GM12878 (cell line): Measurements from ENCODE around the gene HIVEP2. TPM values are rescaled to one million over a fixed set of nuclear protein-coding genes. Genes with fewer than 3 reads are reported as not detected.

ENCODE experiments used
- BCL11A ChIP-seq: IDR thresholded peaks from 2 replicates; pipeline ENCODE4 v1.6.1; 2011; ENCODE audit warnings: low read depth, low read length
- BHLHE40 ChIP-seq, 2 experiments: fragments of 450-650 bp in 1 of 2; IDR thresholded peaks; 2 replicates each; pipeline ENCODE4 v1.6.1; 2011 to 2017; ENCODE audit warnings: low read depth in 2 of 2, borderline replicate concordance in 1 of 2, improper control_type of control experiment in 1 of 2, low read length in 1 of 2, mild to moderate bottlenecking in 1 of 2
- BRCA1 ChIP-seq: IDR thresholded peaks from 2 replicates; pipeline ENCODE4 v1.6.1; 2011; ENCODE audit warnings: low read depth, low read length, improper control_type of control experiment
- HDAC6 ChIP-seq: fragments of 200-600 bp; sonication (generic); IDR thresholded peaks from one replicate; pipeline ENCODE4 v1.8.0; 2017; ENCODE audit warnings: antibody characterized with exemption; ENCODE audit not compliant: unreplicated experiment
- IKZF1 ChIP-seq: fragments of 450-650 bp; conservative IDR thresholded peaks from 2 replicates; pipeline ENCODE4 v1.6.1; 2017; ENCODE audit warnings: antibody characterized with exemption, mild to moderate bottlenecking
- JUND ChIP-seq: IDR thresholded peaks from 2 replicates; pipeline ENCODE4 v1.6.1; 2012; ENCODE audit warnings: low read depth, mild to moderate bottlenecking, low read length, improper control_type of control experiment, moderate library complexity
- MEF2B ChIP-seq: fragments of 450-650 bp; IDR thresholded peaks from 2 replicates; pipeline ENCODE4 v1.6.1; 2018; ENCODE audit warnings: mild to moderate bottlenecking, moderate library complexity; ENCODE audit not compliant: partially characterized antibody, poor library complexity, severe bottlenecking
- MXI1 ChIP-seq: fragments of 150-350 bp; IDR thresholded peaks from 2 replicates; pipeline ENCODE4 v1.6.1; 2011; ENCODE audit warnings: low read depth, mild to moderate bottlenecking, inconsistent platforms, low read length, improper control_type of control experiment
- NFXL1 ChIP-seq: fragments of 450-650 bp; IDR thresholded peaks from 2 replicates; pipeline ENCODE4 v1.6.1; 2017; ENCODE audit warnings: antibody characterized with exemption, mild to moderate bottlenecking, borderline replicate concordance
- NFYA ChIP-seq: IDR thresholded peaks from 2 replicates; pipeline ENCODE4 v1.6.1; 2011; ENCODE audit warnings: low read depth, mild to moderate bottlenecking, low read length, improper control_type of control experiment, borderline replicate concordance
- NR2C1 ChIP-seq: fragments of 450-650 bp; IDR thresholded peaks from 2 replicates; pipeline ENCODE4 v1.6.1; 2017; ENCODE audit warnings: antibody characterized with exemption, mild to moderate bottlenecking, moderate library complexity
- NR2C2 ChIP-seq: IDR thresholded peaks from 2 replicates; pipeline ENCODE4 v1.6.1; 2011; ENCODE audit warnings: borderline replicate concordance, low read depth; ENCODE audit not compliant: control insufficient read depth, insufficient read length
- PAX5 ChIP-seq: IDR thresholded peaks from 2 replicates; pipeline ENCODE4 v1.6.1; 2011; ENCODE audit warnings: low read depth, low read length, borderline replicate concordance
- RAD51 ChIP-seq: fragments of 450-650 bp; IDR thresholded peaks from 2 replicates; pipeline ENCODE4 v1.6.1; 2016; ENCODE audit warnings: moderate library complexity, mild to moderate bottlenecking, inconsistent platforms
- SIN3A ChIP-seq: IDR thresholded peaks from 2 replicates; pipeline ENCODE4 v1.6.1; 2012; ENCODE audit warnings: low read depth, low read length, improper control_type of control experiment
- STAT3 ChIP-seq: IDR thresholded peaks from 2 replicates; pipeline ENCODE4 v1.6.1; 2011; ENCODE audit warnings: low read depth, low read length, improper control_type of control experiment
- TAF1 ChIP-seq: IDR thresholded peaks from 2 replicates; pipeline ENCODE4 v1.6.1; 2011; ENCODE audit warnings: mild to moderate bottlenecking, low read depth, low read length, borderline replicate concordance
- YBX1 ChIP-seq: fragments of 450-650 bp; IDR thresholded peaks from 2 replicates; pipeline ENCODE4 v1.6.1; 2016; ENCODE audit warnings: antibody characterized with exemption
- ZNF274 ChIP-seq: IDR thresholded peaks from one replicate; pipeline ENCODE4 v1.8.0; 2011; ENCODE audit not compliant: insufficient read length, insufficient read depth
- polyA plus RNA-seq, 11 experiments: library from polyadenylated mRNA; depleted of rRNA in 4 of 11; unstranded in 6 of 11; stranded (reverse) in 5 of 11; fragments of >200 nt; fragmentation: Nextera tagmentation in 4 of 11; fragmentation: Illumina TruSeq in 1 of 11; extraction: Ambion mirVana in 4 of 11; extraction: Trizol in 1 of 11; gene quantifications; 1 replicate in 1 of 11; 2 replicates in 10 of 11; pipeline versions ENCODE4 v1.2.1 to v1.2.3, GENCODE V29; 2011 to 2016; ENCODE audit warnings: inconsistent platforms in 2 of 11, missing spikeins in 2 of 11, low read depth in 1 of 11
- total RNA-seq, 4 experiments: library from RNA; depleted of rRNA in 3 of 4; stranded (reverse); fragments of >200 nt in 3 of 4; fragmentation: Illumina TruSeq in 1 of 4; extraction: Trizol in 1 of 4; gene quantifications; 2 replicates each; pipeline versions ENCODE4 v1.2.1 to v1.2.3, GENCODE V29; 2013 to 2021
- TF ChIP-seq, protein P1 (sequence below): IDR thresholded peaks from 2 replicates; pipeline ENCODE4 v1.6.1; 2011; ENCODE audit warnings: borderline replicate concordance, low read depth, mild to moderate bottlenecking, moderate library complexity, low read length; ENCODE audit not compliant: insufficient read depth, poor library complexity, severe bottlenecking
- TF ChIP-seq, protein P2 (sequence below): IDR thresholded peaks from 2 replicates; pipeline ENCODE4 v1.6.1; 2012; ENCODE audit warnings: low read depth, low read length, improper control_type of control experiment
- TF ChIP-seq, protein P3 (sequence below): fragments of 150-350 bp; IDR thresholded peaks from 2 replicates; pipeline ENCODE4 v1.6.1; 2014; ENCODE audit warnings: mild to moderate bottlenecking, low read depth, low read length
- TF ChIP-seq, protein P4 (sequence below): fragments of 450-650 bp; IDR thresholded peaks from 2 replicates; pipeline ENCODE4 v1.6.1; 2017; ENCODE audit warnings: low read depth, mild to moderate bottlenecking, moderate library complexity
- TF ChIP-seq, protein P5 (sequence below): fragments of 450-650 bp; IDR thresholded peaks from 2 replicates; pipeline ENCODE4 v1.6.1; 2014; ENCODE audit warnings: mild to moderate bottlenecking

HIVEP2 gene
- total and polyA plus RNA-seq, 10 of the 15 experiments (the other 5 are each of a cell fraction or from before 2014, with no cell fraction given), result 1.2 to 15.7 (median 10.2) TPM

DNA sequence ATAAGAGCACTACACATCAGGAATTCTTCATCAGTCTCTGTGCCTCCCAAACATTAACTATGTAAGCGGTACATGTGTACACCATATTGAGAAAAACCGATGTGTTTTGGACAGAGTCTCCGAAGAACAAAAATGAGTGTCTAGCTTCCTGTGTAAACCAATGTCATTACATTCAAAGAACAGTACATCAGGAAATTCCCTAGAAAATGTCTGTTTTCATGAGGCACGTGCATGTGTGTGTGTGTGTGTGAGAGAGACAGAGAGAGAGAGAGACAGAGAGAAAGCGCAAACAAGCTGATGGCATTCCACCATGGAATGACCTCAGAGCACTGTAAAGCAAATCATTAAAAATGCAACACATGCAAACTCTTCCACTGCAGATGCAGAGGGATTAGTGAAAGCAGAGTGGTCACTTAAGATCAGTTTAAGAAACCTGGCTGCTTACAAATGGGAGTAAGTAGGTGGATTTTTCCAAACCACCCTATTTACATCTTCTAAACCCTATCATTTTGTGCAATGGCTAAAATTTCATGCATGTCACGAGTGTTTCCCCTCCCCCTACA lies 133.9 kb downstream of the HIVEP2 start (continued):
- TF ChIP-seq SIN3A, result no peak
- TF ChIP-seq MXI1, result no peak
- TF ChIP-seq MEF2B, result no peak
- TF ChIP-seq, protein P1, sequence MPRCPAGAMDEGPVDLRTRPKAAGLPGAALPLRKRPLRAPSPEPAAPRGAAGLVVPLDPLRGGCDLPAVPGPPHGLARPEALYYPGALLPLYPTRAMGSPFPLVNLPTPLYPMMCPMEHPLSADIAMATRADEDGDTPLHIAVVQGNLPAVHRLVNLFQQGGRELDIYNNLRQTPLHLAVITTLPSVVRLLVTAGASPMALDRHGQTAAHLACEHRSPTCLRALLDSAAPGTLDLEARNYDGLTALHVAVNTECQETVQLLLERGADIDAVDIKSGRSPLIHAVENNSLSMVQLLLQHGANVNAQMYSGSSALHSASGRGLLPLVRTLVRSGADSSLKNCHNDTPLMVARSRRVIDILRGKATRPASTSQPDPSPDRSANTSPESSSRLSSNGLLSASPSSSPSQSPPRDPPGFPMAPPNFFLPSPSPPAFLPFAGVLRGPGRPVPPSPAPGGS, result no peak
- TF ChIP-seq, protein P2, sequence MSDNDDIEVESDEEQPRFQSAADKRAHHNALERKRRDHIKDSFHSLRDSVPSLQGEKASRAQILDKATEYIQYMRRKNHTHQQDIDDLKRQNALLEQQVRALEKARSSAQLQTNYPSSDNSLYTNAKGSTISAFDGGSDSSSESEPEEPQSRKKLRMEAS, result no peak
- TF ChIP-seq, protein P3, sequence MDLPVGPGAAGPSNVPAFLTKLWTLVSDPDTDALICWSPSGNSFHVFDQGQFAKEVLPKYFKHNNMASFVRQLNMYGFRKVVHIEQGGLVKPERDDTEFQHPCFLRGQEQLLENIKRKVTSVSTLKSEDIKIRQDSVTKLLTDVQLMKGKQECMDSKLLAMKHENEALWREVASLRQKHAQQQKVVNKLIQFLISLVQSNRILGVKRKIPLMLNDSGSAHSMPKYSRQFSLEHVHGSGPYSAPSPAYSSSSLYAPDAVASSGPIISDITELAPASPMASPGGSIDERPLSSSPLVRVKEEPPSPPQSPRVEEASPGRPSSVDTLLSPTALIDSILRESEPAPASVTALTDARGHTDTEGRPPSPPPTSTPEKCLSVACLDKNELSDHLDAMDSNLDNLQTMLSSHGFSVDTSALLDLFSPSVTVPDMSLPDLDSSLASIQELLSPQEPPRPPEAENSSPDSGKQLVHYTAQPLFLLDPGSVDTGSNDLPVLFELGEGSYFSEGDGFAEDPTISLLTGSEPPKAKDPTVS, result no peak
- peak; percentile 87 to 93 for TF ChIP-seq BHLHE40 (IDR thresholded peaks at IDR 0.05; ENCODE audit: borderline replicate concordance in 1 of 2, low read depth in 2 of 2, low read length in 1 of 2)
- TF ChIP-seq TAF1, result no peak
- TF ChIP-seq RAD51, result peak; percentile 18; the same call in 1 of the 2 replicates
- TF ChIP-seq, protein P4, sequence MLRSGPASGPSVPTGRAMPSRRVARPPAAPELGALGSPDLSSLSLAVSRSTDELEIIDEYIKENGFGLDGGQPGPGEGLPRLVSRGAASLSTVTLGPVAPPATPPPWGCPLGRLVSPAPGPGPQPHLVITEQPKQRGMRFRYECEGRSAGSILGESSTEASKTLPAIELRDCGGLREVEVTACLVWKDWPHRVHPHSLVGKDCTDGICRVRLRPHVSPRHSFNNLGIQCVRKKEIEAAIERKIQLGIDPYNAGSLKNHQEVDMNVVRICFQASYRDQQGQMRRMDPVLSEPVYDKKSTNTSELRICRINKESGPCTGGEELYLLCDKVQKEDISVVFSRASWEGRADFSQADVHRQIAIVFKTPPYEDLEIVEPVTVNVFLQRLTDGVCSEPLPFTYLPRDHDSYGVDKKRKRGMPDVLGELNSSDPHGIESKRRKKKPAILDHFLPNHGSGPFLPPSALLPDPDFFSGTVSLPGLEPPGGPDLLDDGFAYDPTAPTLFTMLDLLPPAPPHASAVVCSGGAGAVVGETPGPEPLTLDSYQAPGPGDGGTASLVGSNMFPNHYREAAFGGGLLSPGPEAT, result peak; percentile 79
- TF ChIP-seq BCL11A, result 0 out of 2 replicates have a peak, but pooled peaks have one; percentile 11
- no peak for TF ChIP-seq NFYA
- peak; percentile 85 for TF ChIP-seq IKZF1
- no peak for TF ChIP-seq ZNF274
- no peak for TF ChIP-seq YBX1
- TF ChIP-seq NR2C2, result no peak
- TF ChIP-seq, protein P5, sequence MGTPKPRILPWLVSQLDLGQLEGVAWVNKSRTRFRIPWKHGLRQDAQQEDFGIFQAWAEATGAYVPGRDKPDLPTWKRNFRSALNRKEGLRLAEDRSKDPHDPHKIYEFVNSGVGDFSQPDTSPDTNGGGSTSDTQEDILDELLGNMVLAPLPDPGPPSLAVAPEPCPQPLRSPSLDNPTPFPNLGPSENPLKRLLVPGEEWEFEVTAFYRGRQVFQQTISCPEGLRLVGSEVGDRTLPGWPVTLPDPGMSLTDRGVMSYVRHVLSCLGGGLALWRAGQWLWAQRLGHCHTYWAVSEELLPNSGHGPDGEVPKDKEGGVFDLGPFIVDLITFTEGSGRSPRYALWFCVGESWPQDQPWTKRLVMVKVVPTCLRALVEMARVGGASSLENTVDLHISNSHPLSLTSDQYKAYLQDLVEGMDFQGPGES, result no peak
- no peak for TF ChIP-seq PAX5
- TF ChIP-seq BRCA1, result no peak
- no peak for TF ChIP-seq JUND
- TF ChIP-seq NFXL1, result no peak
- TF ChIP-seq HDAC6, result no peak
- no peak for TF ChIP-seq NR2C1
- 0 out of 2 replicates have a peak, but pooled peaks have one; percentile 24 for TF ChIP-seq STAT3
